Nephron (organoid): ENCODE measurements around the gene PLPP3.
A peak's percentile ranks its signal among the peaks of the same experiment; 100 is the strongest.

ENCODE experiments used
- H3K27ac Mint-ChIP-seq, 3 experiments: 2 replicates each; pipeline ENCODE4 v1.8.0; 2020; ENCODE audit warnings: mixed read lengths in 3 of 3, mild to moderate bottlenecking in 2 of 3, moderate library complexity in 1 of 3
- H3K27me3 Mint-ChIP-seq: 2 replicates; pipeline ENCODE4 v1.8.0; 2021; ENCODE audit warnings: low read depth, mild to moderate bottlenecking, moderate library complexity, mixed read lengths
- H3K36me3 Mint-ChIP-seq: 2 replicates; pipeline ENCODE4 v1.8.0; 2020; ENCODE audit warnings: low read depth, mixed read lengths
- H3K4me1 Mint-ChIP-seq: 2 replicates; pipeline ENCODE4 v1.8.0; 2020; ENCODE audit warnings: mixed read lengths
- H3K4me3 Mint-ChIP-seq, 3 experiments: 2 replicates each; pipeline ENCODE4 v1.8.0; 2020; ENCODE audit warnings: mild to moderate bottlenecking in 3 of 3, mixed read lengths in 3 of 3, moderate library complexity in 2 of 3
- H3K9me3 Mint-ChIP-seq: 2 replicates; pipeline ENCODE4 v1.8.0; 2020; ENCODE audit warnings: mixed read lengths
- TF ChIP-seq, protein P1 (sequence below), 3 experiments: fragments of 200-600 bp; sonication (generic); IDR thresholded peaks; one replicate each; pipeline ENCODE4 v1.5.0; 2021; ENCODE audit warnings: antibody characterized with exemption in 3 of 3; ENCODE audit not compliant: unreplicated experiment in 3 of 3

PLPP3 gene

GRCh38 chr1:56489695-56490094, 89.7 kb downstream of the PLPP3 start:
- TF ChIP-seq, protein P1, sequence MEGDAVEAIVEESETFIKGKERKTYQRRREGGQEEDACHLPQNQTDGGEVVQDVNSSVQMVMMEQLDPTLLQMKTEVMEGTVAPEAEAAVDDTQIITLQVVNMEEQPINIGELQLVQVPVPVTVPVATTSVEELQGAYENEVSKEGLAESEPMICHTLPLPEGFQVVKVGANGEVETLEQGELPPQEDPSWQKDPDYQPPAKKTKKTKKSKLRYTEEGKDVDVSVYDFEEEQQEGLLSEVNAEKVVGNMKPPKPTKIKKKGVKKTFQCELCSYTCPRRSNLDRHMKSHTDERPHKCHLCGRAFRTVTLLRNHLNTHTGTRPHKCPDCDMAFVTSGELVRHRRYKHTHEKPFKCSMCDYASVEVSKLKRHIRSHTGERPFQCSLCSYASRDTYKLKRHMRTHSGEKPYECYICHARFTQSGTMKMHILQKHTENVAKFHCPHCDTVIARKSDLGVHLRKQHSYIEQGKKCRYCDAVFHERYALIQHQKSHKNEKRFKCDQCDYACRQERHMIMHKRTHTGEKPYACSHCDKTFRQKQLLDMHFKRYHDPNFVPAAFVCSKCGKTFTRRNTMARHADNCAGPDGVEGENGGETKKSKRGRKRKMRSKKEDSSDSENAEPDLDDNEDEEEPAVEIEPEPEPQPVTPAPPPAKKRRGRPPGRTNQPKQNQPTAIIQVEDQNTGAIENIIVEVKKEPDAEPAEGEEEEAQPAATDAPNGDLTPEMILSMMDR (IDR thresholded peaks at IDR 0.05; ENCODE audit: unreplicated experiment in 3 of 3), result no peak
- H3K4me3 Mint-ChIP-seq, result no peak overlapping the region
- no peaks in the 10 kb centered on the region for H3K9me3 Mint-ChIP-seq
- peaks cover 10% of the 10 kb centered on the region for H3K4me1 Mint-ChIP-seq
- no peaks in the 10 kb centered on the region for H3K27me3 Mint-ChIP-seq
- peaks cover 42% of the 10 kb centered on the region for H3K36me3 Mint-ChIP-seq
- H3K27ac Mint-ChIP-seq, result no peak overlapping the region

- TF ChIP-seq, protein P1 (IDR thresholded peaks at IDR 0.05; ENCODE audit: unreplicated experiment in 3 of 3), result no peak
These were observed 94.7 kb downstream of the PLPP3 start for GRCh38 chr1:56484695-56485094.

DNA sequence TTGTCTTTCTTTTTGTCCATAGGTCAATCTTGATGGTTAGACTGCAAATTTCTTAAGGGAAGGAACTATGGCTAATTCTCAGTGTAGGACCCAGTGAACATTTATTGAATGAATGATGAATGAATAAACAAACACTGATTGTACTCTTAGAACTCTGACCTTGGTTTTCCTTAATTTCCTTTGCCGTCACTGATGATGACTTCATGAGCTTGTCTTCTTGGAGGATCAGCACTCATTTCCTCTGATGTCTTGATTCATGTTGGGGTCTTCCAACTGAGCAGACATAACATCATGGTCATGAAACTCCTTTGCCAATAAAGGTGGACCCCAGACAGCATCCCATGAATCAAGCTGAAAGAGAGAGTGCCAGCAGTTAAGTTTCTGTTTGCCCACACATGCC, 96.3 kb downstream of the PLPP3 start:
- H3K4me1 Mint-ChIP-seq, result peaks cover 9% of the 10 kb centered on the region
- no peak overlapping the region for H3K4me3 Mint-ChIP-seq
- H3K27me3 Mint-ChIP-seq, result no peaks in the 10 kb centered on the region
- no peaks in the 10 kb centered on the region for H3K36me3 Mint-ChIP-seq
- H3K27ac Mint-ChIP-seq, result no peak overlapping the region
- TF ChIP-seq, protein P1 (IDR thresholded peaks at IDR 0.05; ENCODE audit: unreplicated experiment in 3 of 3), result no peak
- H3K9me3 Mint-ChIP-seq, result no peaks in the 10 kb centered on the region

More at GRCh38 chr1:56484695-56485094, 94.7 kb downstream of the PLPP3 start:
- peaks cover 3% of the 10 kb centered on the region for H3K36me3 Mint-ChIP-seq
- H3K9me3 Mint-ChIP-seq, result no peaks in the 10 kb centered on the region
- H3K27ac Mint-ChIP-seq, result no peak overlapping the region
- H3K27me3 Mint-ChIP-seq, result no peaks in the 10 kb centered on the region
- no peaks in the 10 kb centered on the region for H3K4me1 Mint-ChIP-seq
- H3K4me3 Mint-ChIP-seq, result no peak overlapping the region

DNA sequence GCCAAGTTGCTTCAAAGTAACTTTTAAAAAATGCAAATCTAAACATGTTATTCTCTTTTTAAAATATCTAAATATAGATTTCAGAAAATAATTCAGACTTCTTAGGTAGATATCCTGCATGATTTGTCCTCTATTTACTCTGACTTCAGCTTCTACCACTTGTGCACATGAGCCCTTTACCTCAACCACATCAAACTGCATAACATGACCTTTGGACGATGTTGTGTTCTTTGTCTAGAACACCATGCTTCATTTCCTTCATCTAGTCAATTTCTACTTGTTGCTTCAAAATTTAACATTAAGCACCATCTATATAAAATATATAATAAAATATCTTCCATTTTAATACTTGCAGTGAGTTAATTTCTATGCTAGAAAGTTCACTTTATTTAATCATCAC, 96.9 kb downstream of the PLPP3 start:
- Mint-ChIP-seq H3K4me3 (no peak overlapping the region), H3K4me1 (peaks cover 10% of the 10 kb centered on the region), H3K36me3 (no peaks in the 10 kb centered on the region), H3K9me3 (no peaks in the 10 kb centered on the region), H3K27ac (no peak overlapping the region), H3K27me3 (no peaks in the 10 kb centered on the region)
- TF ChIP-seq, protein P1 (IDR thresholded peaks at IDR 0.05; ENCODE audit: unreplicated experiment in 3 of 3), result no peak

- Mint-ChIP-seq H3K27ac (no peak overlapping the region), H3K4me3 (no peak overlapping the region), H3K36me3 (no peaks in the 10 kb centered on the region), H3K9me3 (no peaks in the 10 kb centered on the region), H3K27me3 (no peaks in the 10 kb centered on the region), H3K4me1 (peaks cover 19% of the 10 kb centered on the region)
- TF ChIP-seq, protein P1 (IDR thresholded peaks at IDR 0.05; ENCODE audit: unreplicated experiment in 3 of 3), result no peak
These were observed 98.1 kb downstream of the PLPP3 start for GRCh38 chr1:56481140-56481694.

DNA sequence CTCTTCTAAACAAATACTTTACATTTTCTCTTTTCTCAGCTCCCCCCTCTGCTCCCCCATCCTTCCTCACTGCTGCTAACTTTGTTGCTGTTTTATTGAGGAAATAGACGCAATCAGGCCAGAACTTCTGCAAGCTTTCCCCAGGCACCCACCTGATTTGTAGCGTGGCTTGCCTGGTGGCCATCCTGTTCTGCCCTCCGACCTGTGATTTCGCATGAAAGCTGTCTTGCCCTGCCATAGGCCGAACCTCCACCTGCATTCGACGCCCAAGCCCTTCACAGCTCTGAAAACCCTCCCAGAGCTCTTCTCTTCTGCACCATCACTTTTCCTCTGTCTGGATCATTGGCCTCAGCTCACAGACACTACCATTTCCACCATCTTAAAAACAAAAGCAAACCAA, 100.6 kb downstream of the PLPP3 start:
- no peaks in the 10 kb centered on the region for H3K27me3 Mint-ChIP-seq
- H3K4me1 Mint-ChIP-seq, result peaks cover 19% of the 10 kb centered on the region
- TF ChIP-seq, protein P1 (IDR thresholded peaks at IDR 0.05; ENCODE audit: unreplicated experiment in 3 of 3), result no peak
- H3K4me3 Mint-ChIP-seq, result peak overlapping the region; percentile 47 to 65 (median 55)
- H3K36me3 Mint-ChIP-seq, result no peaks in the 10 kb centered on the region
- peak overlapping the region; percentile 10 to 58 (median 44) for H3K27ac Mint-ChIP-seq
- no peaks in the 10 kb centered on the region for H3K9me3 Mint-ChIP-seq
